ENCODE measurements around the gene FBLN7. TPM values are rescaled to one million over a fixed set of nuclear protein-coding genes. Genes with fewer than 3 reads are reported as not detected.

FBLN7 gene
- total RNA-seq, 1 donor from 2014 or later, result 0.60 TPM

Other genes with a start within 250 kb of the FBLN7 start
- 4.7 TPM for gene MERTK, start 239.8 kb upstream of the FBLN7 start, total RNA-seq
- 5.7 TPM for gene TMEM87B, start 83.1 kb upstream of the FBLN7 start, total RNA-seq
- 15.2 TPM for gene ZC3H8, start 116.7 kb downstream of the FBLN7 start, total RNA-seq
- 23.5 TPM for gene ZC3H6, start 137.2 kb downstream of the FBLN7 start, total RNA-seq

Measured in left ventricle myocardium inferior (tissue), 1 donor.